HepG2 (cell line): Measurements from ENCODE around the gene NHSL1. TPM values are rescaled to one million over a fixed set of nuclear protein-coding genes. Genes with fewer than 3 reads are reported as not detected.

Source experiments
- ASH2L ChIP-seq: fragments of 300-600, 200-600 bp; sonication (generic); IDR thresholded peaks from 2 replicates; pipeline ENCODE4 v1.7.0; 2017; ENCODE audit warnings: low read depth, mild to moderate bottlenecking, moderate library complexity, mixed read lengths, low read length; ENCODE audit not compliant: insufficient read length
- HDAC2 ChIP-seq: sonication (generic); formaldehyde crosslinking; IDR thresholded peaks from 2 replicates; pipeline ENCODE4 v1.4.0; 2020; ENCODE audit warnings: missing genetic modification reagents
- HNRNPK ChIP-seq: fragments of 200-400 bp; formaldehyde crosslinking; IDR thresholded peaks from 2 replicates; pipeline ENCODE4 v1.6.1; 2018; ENCODE audit warnings: low read length, low read depth, moderate library complexity, mild to moderate bottlenecking; ENCODE audit not compliant: poor library complexity, severe bottlenecking
- HNRNPL ChIP-seq: fragments of 200-400 bp; formaldehyde crosslinking; IDR thresholded peaks from 2 replicates; pipeline ENCODE4 v1.6.1; 2017; ENCODE audit warnings: mild to moderate bottlenecking, low read depth, low read length
- KDM1A ChIP-seq: IDR thresholded peaks from 2 replicates; pipeline ENCODE4 v1.6.1; 2016; ENCODE audit warnings: missing compliant biosample characterization
- KMT2A ChIP-seq: sonication (generic); formaldehyde crosslinking; IDR thresholded peaks from 2 replicates; pipeline ENCODE4 v1.4.0; 2020; ENCODE audit warnings: missing genetic modification reagents
- POGZ ChIP-seq: sonication (generic); formaldehyde crosslinking; IDR thresholded peaks from 2 replicates; pipeline ENCODE4 v1.4.0; 2020; ENCODE audit warnings: mild to moderate bottlenecking, missing genetic modification reagents
- RBFOX2 ChIP-seq: fragments of 200-400 bp; formaldehyde crosslinking; IDR thresholded peaks from 2 replicates; pipeline ENCODE4 v1.6.1; 2017; ENCODE audit warnings: low read depth, mild to moderate bottlenecking, low read length
- SP1 ChIP-seq, 2 experiments: fragments of 450-650 bp in 1 of 2; sonication (generic) in 1 of 2; formaldehyde crosslinking in 1 of 2; IDR thresholded peaks; 2 replicates each; pipeline versions ENCODE4 v1.4.0 to v1.6.1; 2016 to 2020; ENCODE audit warnings: missing genetic modification reagents in 1 of 2
- SP140L ChIP-seq: sonication (generic); formaldehyde crosslinking; IDR thresholded peaks from 2 replicates; pipeline ENCODE4 v1.4.0; 2020; ENCODE audit warnings: missing genetic modification reagents, borderline replicate concordance
- SSRP1 ChIP-seq: IDR thresholded peaks from 2 replicates; pipeline ENCODE4 v1.6.1; 2016; ENCODE audit warnings: control low read depth
- STAT6 ChIP-seq: sonication (generic); formaldehyde crosslinking; IDR thresholded peaks from 2 replicates; pipeline ENCODE4 v1.4.0; 2020; ENCODE audit warnings: missing genetic modification reagents, mild to moderate bottlenecking, borderline replicate concordance
- SUZ12 ChIP-seq: fragments of 150-350 bp; IDR thresholded peaks from 2 replicates; pipeline ENCODE4 v1.6.1; 2014; ENCODE audit warnings: low read depth, low read length
- WIZ ChIP-seq: sonication (generic); formaldehyde crosslinking; IDR thresholded peaks from 2 replicates; pipeline ENCODE4 v1.5.1; 2020; ENCODE audit warnings: mild to moderate bottlenecking, missing genetic modification reagents
- ZFP41 ChIP-seq: sonication (generic); formaldehyde crosslinking; IDR thresholded peaks from 2 replicates; pipeline ENCODE4 v1.4.0; 2020; ENCODE audit warnings: mild to moderate bottlenecking, missing genetic modification reagents, borderline replicate concordance
- ZNF30 ChIP-seq: sonication (generic); formaldehyde crosslinking; IDR thresholded peaks from 2 replicates; pipeline ENCODE4 v1.5.0; 2020; ENCODE audit warnings: mild to moderate bottlenecking, missing genetic modification reagents
- ZNF362 ChIP-seq: sonication (generic); formaldehyde crosslinking; IDR thresholded peaks from 2 replicates; pipeline ENCODE4 v1.4.0; 2020; ENCODE audit warnings: missing genetic modification reagents, mild to moderate bottlenecking, borderline replicate concordance
- ZNF460 ChIP-seq: sonication (generic); formaldehyde crosslinking; IDR thresholded peaks from 2 replicates; pipeline ENCODE4 v1.5.1; 2020; ENCODE audit warnings: missing genetic modification reagents, mild to moderate bottlenecking, borderline replicate concordance
- ZNF552 ChIP-seq: sonication (generic); formaldehyde crosslinking; IDR thresholded peaks from 2 replicates; pipeline ENCODE4 v1.9.0; 2022; ENCODE audit warnings: missing genetic modification reagents, mild to moderate bottlenecking, borderline replicate concordance
- ZNF768 ChIP-seq: sonication (generic); formaldehyde crosslinking; IDR thresholded peaks from 2 replicates; pipeline ENCODE4 v1.4.0; 2020; ENCODE audit warnings: missing genetic modification reagents
- ZNF816 ChIP-seq: sonication (generic); formaldehyde crosslinking; IDR thresholded peaks from 2 replicates; pipeline ENCODE4 v1.8.0; 2022; ENCODE audit warnings: missing genetic modification reagents, mild to moderate bottlenecking, borderline replicate concordance
- polyA plus RNA-seq, 8 experiments: library from polyadenylated mRNA; depleted of rRNA in 3 of 8; stranded (reverse) in 7 of 8; unstranded in 1 of 8; fragments of >200 nt; fragmentation: Illumina TruSeq in 4 of 8; extraction: Trizol in 4 of 8; gene quantifications; 2 replicates each; pipeline versions ENCODE4 v1.2.1 to v1.2.3, GENCODE V29; 2011 to 2016; ENCODE audit warnings: low read depth in 4 of 8, missing spikeins in 1 of 8, mixed read lengths in 1 of 8; ENCODE audit not compliant: insufficient read depth in 1 of 8
- total RNA-seq, 5 experiments: library from RNA; depleted of rRNA; stranded (reverse); fragments of >200 nt; fragmentation: Illumina TruSeq; extraction: Trizol; gene quantifications; 2 replicates each; pipeline ENCODE4 v1.2.3, GENCODE V29; 2016; ENCODE audit warnings: low read depth in 1 of 5

NHSL1 gene
- total and polyA plus RNA-seq, 2 of the 13 experiments (the other 11 are each of a cell fraction or from before 2014, with no cell fraction given), result 24.9 to 53.6 TPM

- TF ChIP-seq RBFOX2, result peak; percentile 88
- peak; percentile 92 for TF ChIP-seq ZNF816 (CRISPR knock-in tag)
- TF ChIP-seq SP140L, result peak; percentile 49; the same call in 1 of the 2 replicates
- peak; percentile 54; the same call in 1 of the 2 replicates for TF ChIP-seq HNRNPL
- TF ChIP-seq SP1 (IDR thresholded peaks at IDR 0.05), result no peak
- peak; percentile 66 for TF ChIP-seq SP1 (CRISPR knock-in tag; IDR thresholded peaks at IDR 0.05)
- TF ChIP-seq ASH2L, result peak; percentile 75
- no peak for TF ChIP-seq SUZ12
- no peak; the same call in 1 of the 2 replicates for TF ChIP-seq STAT6 (CRISPR knock-in tag)
- 0 out of 2 replicates have a peak, but pooled peaks have one; percentile 32 for TF ChIP-seq ZFP41 (CRISPR knock-in tag)
- no peak for TF ChIP-seq SSRP1 (CRISPR knock-in tag)
- TF ChIP-seq ZNF460, result peak; percentile 63; the same call in 1 of the 2 replicates
- peak; percentile 78 for TF ChIP-seq ZNF552
- peak; percentile 92 for TF ChIP-seq POGZ
- 0 out of 2 replicates have a peak, but pooled peaks have one; percentile 54 for TF ChIP-seq WIZ
- peak; percentile 67; the same call in 1 of the 2 replicates for TF ChIP-seq ZNF362 (CRISPR knock-in tag)
- TF ChIP-seq KDM1A, result no peak
- TF ChIP-seq HNRNPK, result no peak
- TF ChIP-seq ZNF30 (CRISPR knock-in tag), result no peak
- peak; percentile 18; the same call in 1 of the 2 replicates for TF ChIP-seq ZNF768 (CRISPR knock-in tag)
- TF ChIP-seq KMT2A, result peak; percentile 62
- TF ChIP-seq HDAC2 (CRISPR knock-in tag), result peak; percentile 94
These were observed 95.3 kb downstream of the NHSL1 start, which contains the start of gene HEBP2 (continued) for GRCh38 chr6:138403801-138404665.
